ENCODE data around the gene WSCD2. TPM values are rescaled to one million over a fixed set of nuclear protein-coding genes. Genes with fewer than 3 reads are reported as not detected.

Gene WSCD2
- total and polyA plus RNA-seq, 2 donors (not counting 1 experiment from before 2014, with no cell fraction given): 1.1 to 5.9 TPM

DNA sequence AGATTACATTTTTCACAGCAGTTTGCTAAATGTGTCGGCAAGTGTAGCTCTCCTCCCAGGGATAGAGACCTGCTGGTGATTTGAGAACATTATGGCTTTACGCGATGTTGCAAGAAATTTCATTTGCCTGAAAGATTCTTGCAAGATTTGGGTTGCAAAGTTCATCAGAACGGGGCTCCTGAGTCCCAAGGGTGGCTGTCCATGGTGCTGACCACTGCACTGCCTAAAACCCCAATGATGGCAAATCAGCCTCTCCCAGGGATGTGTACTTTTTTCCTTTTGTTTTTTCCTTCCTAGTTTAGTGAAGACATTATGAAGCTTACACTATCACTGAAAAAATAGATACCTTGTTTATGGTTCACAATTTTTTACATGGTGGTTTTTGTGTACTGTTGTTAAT lies 85.4 kb downstream of the WSCD2 start:
- Histone ChIP-seq H3K4me2 (replicated peaks; ENCODE audit: low read depth, low read length, poor library complexity, severe bottlenecking) (no peak overlapping the region), H3K27ac (ENCODE audit: low read length in 2 of 2) (no peak overlapping the region), H3K36me3 (replicated peaks in 1 of 2; ENCODE audit: control extremely low read depth in 1 of 2, control insufficient read depth in 1 of 2, extremely low read depth in 1 of 2, insufficient read depth in 2 of 2, low read length in 1 of 2) (no peaks in the 10 kb centered on the region), H2AFZ (ENCODE audit: insufficient read depth, low read depth, low read length, poor library complexity, severe bottlenecking) (no peak overlapping the region), H3K4me3 (ENCODE audit: control extremely low read depth in 1 of 5, extremely low read depth in 1 of 5, insufficient read depth in 1 of 5, low read depth in 2 of 5, low read length in 4 of 5) (no peak overlapping the region), H3K4me1 (ENCODE audit: control insufficient read depth in 2 of 2, insufficient read depth in 2 of 2, low read length in 2 of 2) (no peaks in the 10 kb centered on the region), H4K20me1 (ENCODE audit: control insufficient read depth, insufficient read depth, low read length, poor library complexity, severe bottlenecking) (no peaks in the 10 kb centered on the region), H3K79me2 (ENCODE audit: control insufficient read depth, insufficient read depth, low read length) (no peaks in the 10 kb centered on the region), H3K9ac (ENCODE audit: low read length) (no peak overlapping the region), H3K9me3 (ENCODE audit: control extremely low read depth in 1 of 3, control insufficient read depth in 2 of 3, insufficient read depth in 1 of 3, low read length in 2 of 3) (no peaks in the 10 kb centered on the region), H3K27me3 (replicated peaks in 1 of 4; ENCODE audit: control extremely low read depth in 1 of 4, control insufficient read depth in 3 of 4, insufficient read depth in 4 of 4, low read length in 3 of 4) (peaks cover 0 to 4% (median 0%) of the 10 kb centered on the region in 4 experiments)
- no peak for DNase-seq
- H3K9me3 Mint-ChIP-seq (ENCODE audit: insufficient read depth): peaks cover 2% of the 10 kb centered on the region
- 33% methylated on average over 4 of the region's 4 CpGs for WGBS (ENCODE audit: insufficient coverage)
- peaks cover 22% of the 10 kb centered on the region for H3K27me3 Mint-ChIP-seq
- POLR2A ChIA-PET: no interaction called here
- TF ChIP-seq, protein P1, sequence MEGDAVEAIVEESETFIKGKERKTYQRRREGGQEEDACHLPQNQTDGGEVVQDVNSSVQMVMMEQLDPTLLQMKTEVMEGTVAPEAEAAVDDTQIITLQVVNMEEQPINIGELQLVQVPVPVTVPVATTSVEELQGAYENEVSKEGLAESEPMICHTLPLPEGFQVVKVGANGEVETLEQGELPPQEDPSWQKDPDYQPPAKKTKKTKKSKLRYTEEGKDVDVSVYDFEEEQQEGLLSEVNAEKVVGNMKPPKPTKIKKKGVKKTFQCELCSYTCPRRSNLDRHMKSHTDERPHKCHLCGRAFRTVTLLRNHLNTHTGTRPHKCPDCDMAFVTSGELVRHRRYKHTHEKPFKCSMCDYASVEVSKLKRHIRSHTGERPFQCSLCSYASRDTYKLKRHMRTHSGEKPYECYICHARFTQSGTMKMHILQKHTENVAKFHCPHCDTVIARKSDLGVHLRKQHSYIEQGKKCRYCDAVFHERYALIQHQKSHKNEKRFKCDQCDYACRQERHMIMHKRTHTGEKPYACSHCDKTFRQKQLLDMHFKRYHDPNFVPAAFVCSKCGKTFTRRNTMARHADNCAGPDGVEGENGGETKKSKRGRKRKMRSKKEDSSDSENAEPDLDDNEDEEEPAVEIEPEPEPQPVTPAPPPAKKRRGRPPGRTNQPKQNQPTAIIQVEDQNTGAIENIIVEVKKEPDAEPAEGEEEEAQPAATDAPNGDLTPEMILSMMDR (IDR thresholded peaks at IDR 0.05): no peak
- no peak for TF ChIP-seq EZH2 (IDR thresholded peaks at IDR 0.05; ENCODE audit: borderline replicate concordance, insufficient read depth, low read depth, low read length, poor library complexity, severe bottlenecking)
- CTCF ChIA-PET: no interaction called here
- no peak overlapping the region for H3K27ac Mint-ChIP-seq
- H3K4me3 Mint-ChIP-seq: no peak overlapping the region
- intact Hi-C loops (cut with micrococcal nuclease): no loop called here
- no peaks in the 10 kb centered on the region for H3K4me1 Mint-ChIP-seq
- no peak for ATAC-seq (ENCODE audit: low read depth)

DNA sequence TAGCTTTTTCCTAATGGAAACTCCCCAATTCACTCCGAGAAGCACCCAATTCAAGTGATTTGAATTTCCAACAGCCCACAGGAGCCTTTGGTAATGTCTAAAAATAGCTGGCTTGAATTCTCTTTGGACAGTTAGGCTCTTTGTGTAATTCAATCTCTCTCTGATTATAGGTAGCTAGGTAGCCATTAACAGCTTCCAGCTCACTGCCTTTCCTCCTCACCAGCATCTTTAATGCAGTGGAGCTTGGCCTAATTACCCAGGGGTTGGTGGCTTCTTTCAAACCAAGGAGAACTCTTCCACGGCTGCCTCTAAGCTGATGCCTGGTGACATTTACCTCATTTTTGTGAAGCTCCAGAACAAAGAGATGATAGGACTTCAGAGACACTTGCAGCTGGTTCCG lies 86.4 kb downstream of the WSCD2 start:
- Histone ChIP-seq H3K36me3 (replicated peaks in 1 of 2; ENCODE audit: control extremely low read depth in 1 of 2, control insufficient read depth in 1 of 2, extremely low read depth in 1 of 2, insufficient read depth in 2 of 2, low read length in 1 of 2) (no peaks in the 10 kb centered on the region), H4K20me1 (ENCODE audit: control insufficient read depth, insufficient read depth, low read length, poor library complexity, severe bottlenecking) (no peaks in the 10 kb centered on the region), H3K27me3 (replicated peaks in 1 of 4; ENCODE audit: control extremely low read depth in 1 of 4, control insufficient read depth in 3 of 4, insufficient read depth in 4 of 4, low read length in 3 of 4) (peaks cover 0 to 4% (median 0%) of the 10 kb centered on the region in 4 experiments), H3K9ac (ENCODE audit: low read length) (no peak overlapping the region), H3K4me1 (ENCODE audit: control insufficient read depth in 2 of 2, insufficient read depth in 2 of 2, low read length in 2 of 2) (no peaks in the 10 kb centered on the region), H2AFZ (ENCODE audit: insufficient read depth, low read depth, low read length, poor library complexity, severe bottlenecking) (no peak overlapping the region), H3K79me2 (ENCODE audit: control insufficient read depth, insufficient read depth, low read length) (no peaks in the 10 kb centered on the region), H3K4me3 (ENCODE audit: control extremely low read depth in 1 of 5, extremely low read depth in 1 of 5, insufficient read depth in 1 of 5, low read depth in 2 of 5, low read length in 4 of 5) (no peak overlapping the region), H3K27ac (ENCODE audit: low read length in 2 of 2) (no peak overlapping the region), H3K4me2 (replicated peaks; ENCODE audit: low read depth, low read length, poor library complexity, severe bottlenecking) (no peak overlapping the region), H3K9me3 (ENCODE audit: control extremely low read depth in 1 of 3, control insufficient read depth in 2 of 3, insufficient read depth in 1 of 3, low read length in 2 of 3) (no peaks in the 10 kb centered on the region)
- intact Hi-C loops (cut with micrococcal nuclease): no loop called here
- ChIA-PET POLR2A (no interaction called here), CTCF (interaction anchor here (0.7 kb wide), 1 partner anchor 9 kb away, joined by 3 read pairs; no protein-coding TSS in a partner anchor)
- no peak for DNase-seq
- Mint-ChIP-seq H3K27me3 (peaks cover 23% of the 10 kb centered on the region), H3K27ac (no peak overlapping the region), H3K4me3 (no peak overlapping the region), H3K4me1 (no peaks in the 10 kb centered on the region), H3K9me3 (ENCODE audit: insufficient read depth) (peaks cover 2% of the 10 kb centered on the region)
- ATAC-seq (ENCODE audit: low read depth): no peak
- TF ChIP-seq, protein P1 (IDR thresholded peaks at IDR 0.05): no peak
- no peak for TF ChIP-seq EZH2 (IDR thresholded peaks at IDR 0.05; ENCODE audit: borderline replicate concordance, insufficient read depth, low read depth, low read length, poor library complexity, severe bottlenecking)
- 76% methylated on average over 2 of the region's 3 CpGs for WGBS (ENCODE audit: insufficient coverage)
